HG03439 (cell line): ENCODE measurements around the gene TMEM134.
A peak's percentile ranks its signal among the peaks of the same experiment; 100 is the strongest.

Experiments
- ATAC-seq: cut with Tn5 transposase; IDR thresholded peaks from one replicate; pipeline ENCODE4 v1.9.1; 2021; ENCODE audit warnings: mild to moderate bottlenecking, moderate library complexity; ENCODE audit not compliant: unreplicated experiment

Gene TMEM134

DNA sequence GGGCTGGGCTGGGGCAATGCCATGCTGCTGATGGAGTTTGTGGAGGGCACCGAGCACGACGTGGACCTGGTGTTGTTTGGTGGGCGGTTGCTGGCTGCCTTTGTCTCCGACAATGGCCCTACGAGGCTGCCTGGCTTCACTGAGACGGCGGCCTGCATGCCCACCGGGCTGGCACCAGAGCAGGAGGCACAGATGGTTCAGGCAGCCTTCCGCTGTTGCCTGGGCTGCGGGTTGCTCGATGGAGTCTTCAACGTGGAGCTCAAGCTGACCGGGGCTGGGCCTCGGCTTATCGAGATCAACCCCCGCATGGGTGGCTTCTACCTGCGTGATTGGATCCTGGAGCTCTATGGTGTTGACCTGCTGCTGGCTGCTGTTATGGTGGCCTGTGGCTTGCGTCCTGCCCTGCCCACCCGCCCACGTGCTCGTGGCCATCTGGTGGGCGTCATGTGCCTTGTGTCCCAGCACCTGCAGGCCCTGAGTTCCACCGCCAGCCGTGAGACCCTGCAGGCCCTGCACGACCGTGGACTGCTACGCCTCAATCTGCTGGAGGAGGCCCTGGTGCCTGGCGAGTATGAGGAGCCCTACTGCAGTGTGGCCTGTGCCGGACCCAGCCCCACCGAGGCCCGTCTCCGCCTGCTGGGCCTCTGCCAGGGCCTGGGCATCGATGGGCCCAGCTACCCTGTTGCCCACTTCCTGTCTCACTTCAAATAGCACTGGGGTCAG lies 45.0 kb downstream of the TMEM134 start:
- no peak for ATAC-seq

DNA sequence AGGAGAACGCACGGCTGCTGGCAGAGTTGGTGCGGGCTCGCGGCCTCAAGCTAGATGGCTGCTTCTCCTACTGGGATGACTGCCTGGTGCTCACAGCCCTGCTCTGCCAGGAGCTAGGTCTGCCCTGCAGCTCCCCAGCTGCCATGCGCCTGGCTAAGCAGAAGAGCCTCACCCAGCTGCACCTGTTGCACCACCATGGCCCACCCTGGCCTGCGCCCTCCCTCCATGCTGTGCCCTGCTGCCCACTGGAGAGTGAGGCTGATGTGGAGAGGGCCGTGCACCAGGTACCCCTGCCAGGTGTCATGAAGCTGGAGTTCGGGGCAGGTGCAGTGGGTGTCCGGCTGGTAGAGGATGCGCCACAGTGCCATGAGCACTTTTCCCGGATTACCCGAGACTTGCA lies 45.6 kb downstream of the TMEM134 start:
- ATAC-seq, result no peak

GRCh38 chr11:67422891-67423290 lies 46.2 kb downstream of the TMEM134 start:
- ATAC-seq, result no peak

DNA sequence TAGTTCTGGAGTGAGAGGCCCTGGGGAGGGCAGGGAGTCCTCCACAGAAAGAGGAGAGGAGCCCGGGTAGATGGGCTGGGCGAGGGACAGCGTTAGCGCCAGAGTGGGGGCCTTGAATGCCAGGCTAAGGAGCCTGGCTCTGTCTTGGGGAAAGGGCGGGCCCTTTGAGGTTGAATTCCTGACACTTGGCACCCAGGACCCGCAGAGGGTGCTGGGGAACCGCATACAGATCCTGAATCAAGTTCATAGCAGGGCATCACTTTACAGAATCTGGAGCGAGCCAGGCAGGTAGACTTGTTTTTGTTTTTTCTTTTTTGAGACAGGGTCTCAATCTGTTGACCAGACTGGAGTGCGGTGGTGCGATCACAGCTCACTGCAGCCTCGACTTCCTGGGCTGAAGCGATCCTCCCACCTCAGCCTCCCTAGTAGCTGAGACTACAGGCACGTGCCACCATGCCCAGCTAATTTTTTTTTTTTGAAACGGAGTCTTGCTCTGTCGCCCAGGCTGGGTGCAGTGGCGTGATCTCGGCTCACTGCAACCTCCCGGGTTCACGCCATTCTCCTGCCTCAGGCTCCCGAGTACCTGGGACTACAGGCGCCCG lies 47.5 kb downstream of the TMEM134 start:
- no peak for ATAC-seq

GRCh38 chr11:67420646-67421429 lies 48.2 kb downstream of the TMEM134 start:
- peak; percentile 81 for ATAC-seq

GRCh38 chr11:67420147-67420645 lies 48.9 kb downstream of the TMEM134 start:
- no peak for ATAC-seq

DNA sequence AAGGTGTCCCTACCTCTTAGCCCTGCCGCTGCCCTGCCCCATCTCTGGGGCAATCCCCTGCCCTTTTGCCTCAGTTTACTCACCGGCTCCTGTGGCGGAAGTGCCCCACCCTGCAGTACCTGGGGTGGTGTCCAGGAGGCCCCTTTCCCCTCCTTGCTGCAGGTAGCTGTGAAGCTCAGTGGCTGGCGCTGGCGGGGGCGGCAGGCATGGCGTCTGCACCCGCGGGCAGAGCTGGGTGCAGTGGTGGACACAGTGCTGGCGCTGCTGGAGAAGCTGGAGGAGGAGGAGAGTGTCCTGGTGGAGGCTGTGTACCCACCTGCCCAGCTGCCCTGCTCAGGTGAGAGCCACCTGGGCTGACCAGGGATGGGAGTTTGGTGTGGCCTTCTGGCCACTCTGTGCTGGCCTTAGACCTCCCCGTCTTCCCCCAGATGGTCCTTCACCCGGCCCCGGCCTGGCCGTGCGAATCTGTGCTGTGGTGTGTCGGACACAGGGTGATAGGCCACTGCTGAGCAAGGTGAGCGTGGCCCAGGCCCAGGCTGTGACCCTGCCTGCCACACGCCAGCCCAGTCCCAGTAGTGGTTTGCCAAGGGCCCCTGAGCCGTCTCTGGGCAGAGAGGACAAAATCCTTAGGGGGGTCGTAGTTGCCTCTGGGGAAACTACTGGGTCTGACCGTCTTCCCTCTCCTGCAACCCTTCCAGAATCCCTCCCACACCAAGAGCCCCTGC lies 49.6 kb downstream of the TMEM134 start:
- no peak for ATAC-seq

GRCh38 chr11:67418476-67419281 lies 50.4 kb downstream of the TMEM134 start:
- no peak for ATAC-seq

- ATAC-seq, result no peak
These were observed 51.6 kb downstream of the TMEM134 start for GRCh38 chr11:67417425-67417824.

- ATAC-seq, result no peak
These were observed 52.4 kb downstream of the TMEM134 start for GRCh38 chr11:67416416-67417335.

GRCh38 chr11:67415501-67416304 lies 53.3 kb downstream of the TMEM134 start, which contains the start of gene CARNS1:
Gene CARNS1, plus strand, starts transcription at chr11:67415678. Its CDS starts 522 bp downstream, at chr11:67416200.
- ATAC-seq, result no peak

DNA sequence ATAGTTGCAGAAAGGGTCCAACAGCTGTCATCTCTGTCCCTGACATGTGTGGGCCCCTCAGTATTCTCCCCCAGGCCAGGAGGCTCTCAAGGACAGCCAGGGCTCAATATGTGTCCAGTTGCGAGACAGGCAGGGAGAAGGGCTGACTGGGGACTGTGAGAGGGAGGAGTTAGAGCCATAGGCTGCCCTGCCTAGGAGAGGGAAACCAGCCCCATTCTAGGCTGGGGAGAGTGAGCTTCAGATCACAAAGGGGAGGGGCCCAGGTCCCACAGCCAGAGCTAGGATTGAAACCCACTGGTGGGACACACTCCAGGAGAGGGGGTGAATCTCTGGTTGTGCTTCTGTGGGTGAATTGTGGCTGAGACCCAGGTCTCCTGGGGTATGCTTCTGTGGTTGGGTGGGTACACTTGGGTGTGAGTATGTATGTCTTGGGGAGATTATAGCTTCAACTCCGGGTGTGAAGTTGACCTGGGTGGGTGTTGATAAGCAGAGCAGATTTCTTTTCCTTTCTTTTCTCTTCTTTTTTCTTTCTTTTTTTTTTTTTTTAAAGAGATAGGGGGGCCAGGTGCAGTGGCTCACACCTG lies 55.7 kb downstream of the TMEM134 start:
- ATAC-seq, result no peak

GRCh38 chr11:67412495-67413179 lies 56.4 kb downstream of the TMEM134 start:
- no peak for ATAC-seq

GRCh38 chr11:67411785-67412152 lies 57.3 kb downstream of the TMEM134 start:
- ATAC-seq, result no peak
